SK-N-SH (cell line): ENCODE data around the gene IGSF3.

Experiments used
- EP300 ChIP-seq, 2 experiments: IDR thresholded peaks; 2 replicates each; pipeline versions ENCODE4 v1.4.0 to v1.6.1; 2012; ENCODE audit warnings: borderline replicate concordance in 1 of 2, low read depth in 1 of 2, low read length in 1 of 2
- EZH2phosphoT487 ChIP-seq: fragments of 200-600 bp; sonication (generic); IDR thresholded peaks from 2 replicates; pipeline ENCODE4 v1.6.1; 2017; ENCODE audit warnings: low read depth, mixed run types, mild to moderate bottlenecking, antibody characterized with exemption, moderate library complexity, borderline replicate concordance
- POLR2AphosphoS5 ChIP-seq: IDR thresholded peaks from 2 replicates; pipeline ENCODE4 v1.6.1; 2012; ENCODE audit warnings: low read depth, low read length
- RAD21 ChIP-seq: IDR thresholded peaks from 2 replicates; pipeline ENCODE4 v1.6.1; 2012; ENCODE audit warnings: mild to moderate bottlenecking, low read length
- RXRA ChIP-seq: IDR thresholded peaks from 2 replicates; pipeline ENCODE4 v1.4.0; 2012; ENCODE audit warnings: low read depth, mild to moderate bottlenecking, borderline replicate concordance
- TAF1 ChIP-seq: IDR thresholded peaks from 2 replicates; pipeline ENCODE4 v1.6.1; 2012; ENCODE audit warnings: low read depth, mild to moderate bottlenecking, low read length, moderate library complexity, borderline replicate concordance
- TF ChIP-seq, protein P1 (sequence below): fragments of 200-600 bp; sonication (generic); IDR thresholded peaks from 2 replicates; pipeline ENCODE4 v1.6.1; 2017; ENCODE audit warnings: antibody characterized with exemption, mild to moderate bottlenecking, moderate library complexity
- TF ChIP-seq, protein P2 (sequence below): fragments of 150-350 bp; IDR thresholded peaks from 2 replicates; pipeline ENCODE4 v1.6.1; 2017; ENCODE audit warnings: antibody characterized with exemption, low read length, low read depth, borderline replicate concordance

DNA sequence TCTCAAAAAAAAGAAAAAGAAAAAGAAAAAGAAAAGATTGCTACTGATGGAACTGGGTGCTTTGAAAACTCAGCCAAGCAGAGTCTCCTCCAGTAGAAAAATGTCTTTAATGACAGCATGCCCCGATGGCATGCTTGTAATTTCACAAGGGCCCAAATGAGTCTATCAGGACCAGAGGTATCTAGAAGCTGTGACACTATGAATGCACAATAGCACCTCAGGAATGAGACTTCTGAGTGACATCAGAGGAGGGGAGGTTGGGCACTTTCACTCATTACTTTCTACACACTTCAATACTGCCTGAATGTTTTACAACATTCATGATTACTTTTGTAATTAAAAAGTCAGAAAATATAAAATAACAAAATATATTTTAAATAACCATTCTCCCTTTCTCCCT, 81.6 kb downstream of the IGSF3 start:
- no peak for TF ChIP-seq POLR2AphosphoS5
- TF ChIP-seq, protein P1, sequence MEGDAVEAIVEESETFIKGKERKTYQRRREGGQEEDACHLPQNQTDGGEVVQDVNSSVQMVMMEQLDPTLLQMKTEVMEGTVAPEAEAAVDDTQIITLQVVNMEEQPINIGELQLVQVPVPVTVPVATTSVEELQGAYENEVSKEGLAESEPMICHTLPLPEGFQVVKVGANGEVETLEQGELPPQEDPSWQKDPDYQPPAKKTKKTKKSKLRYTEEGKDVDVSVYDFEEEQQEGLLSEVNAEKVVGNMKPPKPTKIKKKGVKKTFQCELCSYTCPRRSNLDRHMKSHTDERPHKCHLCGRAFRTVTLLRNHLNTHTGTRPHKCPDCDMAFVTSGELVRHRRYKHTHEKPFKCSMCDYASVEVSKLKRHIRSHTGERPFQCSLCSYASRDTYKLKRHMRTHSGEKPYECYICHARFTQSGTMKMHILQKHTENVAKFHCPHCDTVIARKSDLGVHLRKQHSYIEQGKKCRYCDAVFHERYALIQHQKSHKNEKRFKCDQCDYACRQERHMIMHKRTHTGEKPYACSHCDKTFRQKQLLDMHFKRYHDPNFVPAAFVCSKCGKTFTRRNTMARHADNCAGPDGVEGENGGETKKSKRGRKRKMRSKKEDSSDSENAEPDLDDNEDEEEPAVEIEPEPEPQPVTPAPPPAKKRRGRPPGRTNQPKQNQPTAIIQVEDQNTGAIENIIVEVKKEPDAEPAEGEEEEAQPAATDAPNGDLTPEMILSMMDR, result no peak
- no peak for TF ChIP-seq RAD21
- TF ChIP-seq EP300 (IDR thresholded peaks at IDR 0.05; ENCODE audit: borderline replicate concordance in 1 of 2, low read depth in 1 of 2, low read length in 1 of 2), result no peak
- TF ChIP-seq TAF1, result no peak
- TF ChIP-seq, protein P2, sequence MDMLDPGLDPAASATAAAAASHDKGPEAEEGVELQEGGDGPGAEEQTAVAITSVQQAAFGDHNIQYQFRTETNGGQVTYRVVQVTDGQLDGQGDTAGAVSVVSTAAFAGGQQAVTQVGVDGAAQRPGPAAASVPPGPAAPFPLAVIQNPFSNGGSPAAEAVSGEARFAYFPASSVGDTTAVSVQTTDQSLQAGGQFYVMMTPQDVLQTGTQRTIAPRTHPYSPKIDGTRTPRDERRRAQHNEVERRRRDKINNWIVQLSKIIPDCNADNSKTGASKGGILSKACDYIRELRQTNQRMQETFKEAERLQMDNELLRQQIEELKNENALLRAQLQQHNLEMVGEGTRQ, result no peak
- no peak for TF ChIP-seq EZH2phosphoT487
- TF ChIP-seq RXRA, result no peak
